ENCODE data around the gene NLGN3.

DNA sequence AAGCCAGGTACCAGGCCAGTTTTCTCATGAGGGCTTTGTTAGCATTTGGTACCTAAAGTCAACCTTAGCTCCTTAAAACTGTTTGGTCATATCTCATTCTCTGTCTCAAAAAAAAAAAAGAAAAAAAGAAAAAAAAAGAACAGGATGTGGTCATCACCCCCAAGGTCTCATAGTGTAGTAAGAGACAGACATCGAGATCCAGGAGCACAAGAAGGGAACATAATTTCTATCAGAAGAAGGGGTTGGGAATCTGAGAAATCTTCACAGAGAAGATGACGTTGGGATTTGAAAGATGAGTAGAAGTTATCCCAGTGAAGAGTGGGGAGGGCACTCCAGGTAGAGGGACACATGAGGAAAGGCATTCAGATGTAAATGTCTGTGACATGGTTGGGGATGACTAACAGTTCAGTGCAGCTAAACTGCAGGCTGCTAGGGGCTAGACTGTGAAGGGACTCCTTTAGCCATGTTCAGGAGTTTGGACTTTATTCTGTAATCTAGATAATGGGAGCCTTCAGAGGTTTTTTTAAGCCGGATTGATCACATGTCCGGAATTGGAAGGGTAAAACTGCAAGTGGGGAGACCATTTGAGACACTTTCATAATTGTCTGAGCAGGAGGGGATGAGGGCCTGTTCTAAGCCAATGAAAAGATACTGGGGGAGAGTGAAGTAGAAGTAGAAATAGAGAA is 51.5 kb downstream of the NLGN3 start:
- TF ChIP-seq, protein P1, sequence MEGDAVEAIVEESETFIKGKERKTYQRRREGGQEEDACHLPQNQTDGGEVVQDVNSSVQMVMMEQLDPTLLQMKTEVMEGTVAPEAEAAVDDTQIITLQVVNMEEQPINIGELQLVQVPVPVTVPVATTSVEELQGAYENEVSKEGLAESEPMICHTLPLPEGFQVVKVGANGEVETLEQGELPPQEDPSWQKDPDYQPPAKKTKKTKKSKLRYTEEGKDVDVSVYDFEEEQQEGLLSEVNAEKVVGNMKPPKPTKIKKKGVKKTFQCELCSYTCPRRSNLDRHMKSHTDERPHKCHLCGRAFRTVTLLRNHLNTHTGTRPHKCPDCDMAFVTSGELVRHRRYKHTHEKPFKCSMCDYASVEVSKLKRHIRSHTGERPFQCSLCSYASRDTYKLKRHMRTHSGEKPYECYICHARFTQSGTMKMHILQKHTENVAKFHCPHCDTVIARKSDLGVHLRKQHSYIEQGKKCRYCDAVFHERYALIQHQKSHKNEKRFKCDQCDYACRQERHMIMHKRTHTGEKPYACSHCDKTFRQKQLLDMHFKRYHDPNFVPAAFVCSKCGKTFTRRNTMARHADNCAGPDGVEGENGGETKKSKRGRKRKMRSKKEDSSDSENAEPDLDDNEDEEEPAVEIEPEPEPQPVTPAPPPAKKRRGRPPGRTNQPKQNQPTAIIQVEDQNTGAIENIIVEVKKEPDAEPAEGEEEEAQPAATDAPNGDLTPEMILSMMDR (IDR thresholded peaks at IDR 0.05): no peak
- TF ChIP-seq POLR2A (IDR thresholded peaks at IDR 0.05): no peak

All from testis (tissue), 2 donors.